T follicular helper cell (primary cell): ENCODE data around the gene NKAIN1.

Source experiments
- DNase-seq: peaks from one replicate; pipeline ENCODE4 v3.0.0-alpha.2; 2020; ENCODE audit warnings: low read depth

NKAIN1 gene

GRCh38 chr1:31234123-31234708, 5.5 kb downstream of the NKAIN1 start:
- no peak for DNase-seq

GRCh38 chr1:31232689-31233088, 7.0 kb downstream of the NKAIN1 start:
- no peak for DNase-seq

- no peak for DNase-seq
Observed at GRCh38 chr1:31231802-31232201, 7.9 kb downstream of the NKAIN1 start.

- DNase-seq: no peak
Observed at GRCh38 chr1:31230378-31230777, 9.3 kb downstream of the NKAIN1 start.

GRCh38 chr1:31228986-31229385, 10.7 kb downstream of the NKAIN1 start:
- no peak for DNase-seq

GRCh38 chr1:31227891-31228568, 11.7 kb downstream of the NKAIN1 start:
- no peak for DNase-seq

- no peak for DNase-seq
Observed at GRCh38 chr1:31224068-31224467, 15.6 kb downstream of the NKAIN1 start.

- no peak for DNase-seq
Observed at GRCh38 chr1:31222176-31222575, 17.5 kb downstream of the NKAIN1 start.

GRCh38 chr1:31221072-31221471, 18.6 kb downstream of the NKAIN1 start:
- no peak for DNase-seq

- DNase-seq: no peak
Observed at GRCh38 chr1:31219489-31219888, 20.2 kb downstream of the NKAIN1 start.

GRCh38 chr1:31218705-31219104, 21.0 kb downstream of the NKAIN1 start:
- DNase-seq: no peak

GRCh38 chr1:31216016-31216415, 23.7 kb downstream of the NKAIN1 start:
- no peak for DNase-seq

- no peak for DNase-seq
Observed at GRCh38 chr1:31215065-31215570, 24.6 kb downstream of the NKAIN1 start.

GRCh38 chr1:31214316-31215064, 25.2 kb downstream of the NKAIN1 start:
- no peak for DNase-seq

- no peak for DNase-seq
Observed at GRCh38 chr1:31208361-31208945, 31.2 kb downstream of the NKAIN1 start.

GRCh38 chr1:31207569-31207968, 32.1 kb downstream of the NKAIN1 start:
- no peak for DNase-seq

GRCh38 chr1:31207046-31207445, 32.6 kb downstream of the NKAIN1 start:
- no peak for DNase-seq

GRCh38 chr1:31203215-31203614, 36.5 kb downstream of the NKAIN1 start:
- no peak for DNase-seq

GRCh38 chr1:31201931-31202360, 37.7 kb downstream of the NKAIN1 start:
- DNase-seq: no peak

GRCh38 chr1:31199949-31200348, 39.7 kb downstream of the NKAIN1 start:
- DNase-seq: no peak

- DNase-seq: no peak
Observed at GRCh38 chr1:31199236-31199790, 40.4 kb downstream of the NKAIN1 start.

GRCh38 chr1:31198600-31198999, 41.1 kb downstream of the NKAIN1 start:
- DNase-seq: no peak
